Measurements from ENCODE around the gene PAGR1. TPM values are rescaled to one million over a fixed set of nuclear protein-coding genes. Genes with fewer than 3 reads are reported as not detected.

Gene PAGR1
- total and polyA plus RNA-seq, 2 of the 13 experiments (the other 11 are each of a cell fraction or from before 2014, with no cell fraction given), result 9.8 to 66.4 TPM

GRCh38 chr16:29805232-29806098 lies 10.5 kb upstream of the PAGR1 start (continued):
- TF ChIP-seq ZNF724P (CRISPR knock-in tag; IDR thresholded peaks at IDR 0.05; ENCODE audit: borderline replicate concordance) (peak; percentile 93; the same call in 1 of the 2 replicates), CHD2 (IDR thresholded peaks at IDR 0.05; ENCODE audit: low read depth, low read length) (peak; percentile 44), ZFP82 (CRISPR knock-in tag; IDR thresholded peaks at IDR 0.05; ENCODE audit: borderline replicate concordance) (peak; percentile 97; the same call in 1 of the 2 replicates), ZNF75D (CRISPR knock-in tag; IDR thresholded peaks at IDR 0.05; ENCODE audit: borderline replicate concordance) (no peak), EED (CRISPR knock-in tag; IDR thresholded peaks at IDR 0.05) (peak; percentile 68), SMARCE1 (IDR thresholded peaks at IDR 0.05; ENCODE audit: borderline replicate concordance) (no peak), HOXD1 (CRISPR knock-in tag; IDR thresholded peaks at IDR 0.05) (peak; percentile 40), ZNF776 (CRISPR knock-in tag; IDR thresholded peaks at IDR 0.05) (peak; percentile 97), EHMT2 (IDR thresholded peaks at IDR 0.05; ENCODE audit: borderline replicate concordance, low read depth, low read length) (no peak), DMAP1 (CRISPR knock-in tag; IDR thresholded peaks at IDR 0.05) (peak; percentile 100), CEBPZ (IDR thresholded peaks at IDR 0.05; ENCODE audit: low read length) (no peak), ZNF670 (CRISPR knock-in tag; IDR thresholded peaks at IDR 0.05; ENCODE audit: borderline replicate concordance) (peak; percentile 96), ZHX2 (IDR thresholded peaks at IDR 0.05; ENCODE audit: low read depth) (peak; percentile 29; the same call in 1 of the 2 replicates), ZHX2 (CRISPR knock-in tag; IDR thresholded peaks at IDR 0.05; ENCODE audit: borderline replicate concordance) (peak; percentile 87; the same call in 1 of the 2 replicates), TEAD2 (CRISPR knock-in tag; IDR thresholded peaks at IDR 0.05) (no peak; the same call in 1 of the 2 replicates)
- TF ChIP-seq, protein P1, sequence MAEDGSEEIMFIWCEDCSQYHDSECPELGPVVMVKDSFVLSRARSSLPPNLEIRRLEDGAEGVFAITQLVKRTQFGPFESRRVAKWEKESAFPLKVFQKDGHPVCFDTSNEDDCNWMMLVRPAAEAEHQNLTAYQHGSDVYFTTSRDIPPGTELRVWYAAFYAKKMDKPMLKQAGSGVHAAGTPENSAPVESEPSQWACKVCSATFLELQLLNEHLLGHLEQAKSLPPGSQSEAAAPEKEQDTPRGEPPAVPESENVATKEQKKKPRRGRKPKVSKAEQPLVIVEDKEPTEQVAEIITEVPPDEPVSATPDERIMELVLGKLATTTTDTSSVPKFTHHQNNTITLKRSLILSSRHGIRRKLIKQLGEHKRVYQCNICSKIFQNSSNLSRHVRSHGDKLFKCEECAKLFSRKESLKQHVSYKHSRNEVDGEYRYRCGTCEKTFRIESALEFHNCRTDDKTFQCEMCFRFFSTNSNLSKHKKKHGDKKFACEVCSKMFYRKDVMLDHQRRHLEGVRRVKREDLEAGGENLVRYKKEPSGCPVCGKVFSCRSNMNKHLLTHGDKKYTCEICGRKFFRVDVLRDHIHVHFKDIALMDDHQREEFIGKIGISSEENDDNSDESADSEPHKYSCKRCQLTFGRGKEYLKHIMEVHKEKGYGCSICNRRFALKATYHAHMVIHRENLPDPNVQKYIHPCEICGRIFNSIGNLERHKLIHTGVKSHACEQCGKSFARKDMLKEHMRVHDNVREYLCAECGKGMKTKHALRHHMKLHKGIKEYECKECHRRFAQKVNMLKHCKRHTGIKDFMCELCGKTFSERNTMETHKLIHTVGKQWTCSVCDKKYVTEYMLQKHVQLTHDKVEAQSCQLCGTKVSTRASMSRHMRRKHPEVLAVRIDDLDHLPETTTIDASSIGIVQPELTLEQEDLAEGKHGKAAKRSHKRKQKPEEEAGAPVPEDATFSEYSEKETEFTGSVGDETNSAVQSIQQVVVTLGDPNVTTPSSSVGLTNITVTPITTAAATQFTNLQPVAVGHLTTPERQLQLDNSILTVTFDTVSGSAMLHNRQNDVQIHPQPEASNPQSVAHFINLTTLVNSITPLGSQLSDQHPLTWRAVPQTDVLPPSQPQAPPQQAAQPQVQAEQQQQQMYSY (CRISPR knock-in tag; IDR thresholded peaks at IDR 0.05), result no peak

Measured in HepG2 (cell line).